Astrocyte of the spinal cord (primary cell): ENCODE measurements around the gene BRD4.
"Not testable (repeated sequence)": the region's sequence is repeated elsewhere in the genome, so short reads cannot be mapped to it uniquely, and the experiment has no call there.

ENCODE experiments used
- DNase-seq: peaks from one replicate; pipeline ENCODE4 v3.0.0; 2011; ENCODE audit warnings: low read depth, low spot score
- H3K4me3 ChIP-seq: 2 replicates; pipeline ENCODE4 v1.5.1; 2011; ENCODE audit warnings: low read depth, mild to moderate bottlenecking, low read length, moderate library complexity
- in situ Hi-C: cut with HindIII; loops from 2 replicates; pipeline ENCODE4 v1.10.0; 2017; ENCODE audit warnings: low sequenced_read_pairs
- TF ChIP-seq, protein P1 (sequence below): IDR thresholded peaks from 2 replicates; pipeline ENCODE4 v1.5.1; 2012; ENCODE audit warnings: low read depth, mild to moderate bottlenecking, low read length, inconsistent platforms

Gene BRD4

DNA sequence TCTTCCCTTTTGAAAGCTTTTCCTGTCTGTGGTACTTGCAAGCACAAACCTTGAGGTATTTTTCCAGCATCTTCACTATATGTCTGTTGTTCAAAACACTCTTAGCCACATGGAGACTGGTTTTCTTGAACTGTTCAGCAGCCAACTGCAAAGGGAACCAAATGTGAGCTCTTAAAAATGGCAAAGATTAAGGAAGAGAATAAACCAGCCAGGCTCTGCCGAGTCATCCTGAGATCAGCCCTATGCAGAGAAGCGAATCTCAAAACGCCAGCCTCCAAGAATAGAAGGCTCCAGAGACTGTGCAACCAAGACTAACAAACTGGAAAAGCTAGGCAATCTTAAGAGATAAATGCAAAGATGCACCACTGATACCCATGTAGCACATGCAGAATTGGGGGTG lies 26.6 kb upstream of the BRD4 start:
- no peak overlapping the region for H3K4me3 ChIP-seq
- in situ Hi-C loops, result no loop called here
- DNase-seq, result no peak
- TF ChIP-seq, protein P1, sequence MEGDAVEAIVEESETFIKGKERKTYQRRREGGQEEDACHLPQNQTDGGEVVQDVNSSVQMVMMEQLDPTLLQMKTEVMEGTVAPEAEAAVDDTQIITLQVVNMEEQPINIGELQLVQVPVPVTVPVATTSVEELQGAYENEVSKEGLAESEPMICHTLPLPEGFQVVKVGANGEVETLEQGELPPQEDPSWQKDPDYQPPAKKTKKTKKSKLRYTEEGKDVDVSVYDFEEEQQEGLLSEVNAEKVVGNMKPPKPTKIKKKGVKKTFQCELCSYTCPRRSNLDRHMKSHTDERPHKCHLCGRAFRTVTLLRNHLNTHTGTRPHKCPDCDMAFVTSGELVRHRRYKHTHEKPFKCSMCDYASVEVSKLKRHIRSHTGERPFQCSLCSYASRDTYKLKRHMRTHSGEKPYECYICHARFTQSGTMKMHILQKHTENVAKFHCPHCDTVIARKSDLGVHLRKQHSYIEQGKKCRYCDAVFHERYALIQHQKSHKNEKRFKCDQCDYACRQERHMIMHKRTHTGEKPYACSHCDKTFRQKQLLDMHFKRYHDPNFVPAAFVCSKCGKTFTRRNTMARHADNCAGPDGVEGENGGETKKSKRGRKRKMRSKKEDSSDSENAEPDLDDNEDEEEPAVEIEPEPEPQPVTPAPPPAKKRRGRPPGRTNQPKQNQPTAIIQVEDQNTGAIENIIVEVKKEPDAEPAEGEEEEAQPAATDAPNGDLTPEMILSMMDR, result no peak

- DNase-seq, result no peak
- no peak overlapping the region for H3K4me3 ChIP-seq
- in situ Hi-C loops, result no loop called here
- TF ChIP-seq, protein P1, result no peak
Measured at GRCh38 chr19:15357906-15358305, 25.6 kb upstream of the BRD4 start.

DNA sequence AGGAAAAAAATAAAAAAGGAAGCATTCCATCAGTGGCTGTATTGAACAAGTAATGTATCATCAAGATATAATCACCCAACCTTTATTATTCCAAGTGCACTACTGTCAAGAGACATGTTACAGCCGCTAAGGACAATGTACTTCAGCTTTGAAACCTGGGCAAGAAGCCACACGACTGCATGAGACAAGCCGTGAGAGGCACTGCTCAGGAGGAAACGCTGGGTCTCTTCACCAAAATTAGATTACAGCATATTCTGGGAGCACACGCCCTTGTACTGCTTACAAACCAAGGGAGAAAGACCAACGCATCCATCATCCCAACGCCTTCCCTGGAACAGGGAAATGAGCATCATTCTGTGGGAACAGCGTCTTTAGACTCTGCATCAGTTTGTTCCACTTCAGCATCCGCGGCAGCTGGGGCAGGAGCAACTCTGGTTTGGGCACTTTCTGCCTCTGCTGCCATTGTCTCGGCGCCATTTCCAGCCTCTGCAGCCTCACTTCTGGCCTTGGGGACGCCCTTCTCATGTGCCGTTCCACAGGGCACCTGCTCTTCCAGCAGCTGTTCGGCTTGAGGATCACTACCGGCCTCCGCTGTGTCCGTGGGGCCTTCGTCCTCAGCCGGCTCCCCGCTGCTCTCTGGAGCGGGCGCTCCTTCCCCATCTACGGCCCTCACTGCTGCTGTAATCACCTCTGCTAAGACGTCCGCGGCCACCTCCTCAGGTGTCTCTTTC lies 22.4 kb upstream of the BRD4 start:
- TF ChIP-seq, protein P1, result no peak
- no peak for DNase-seq
- in situ Hi-C loops, result no loop called here
- no peak overlapping the region for H3K4me3 ChIP-seq

DNA sequence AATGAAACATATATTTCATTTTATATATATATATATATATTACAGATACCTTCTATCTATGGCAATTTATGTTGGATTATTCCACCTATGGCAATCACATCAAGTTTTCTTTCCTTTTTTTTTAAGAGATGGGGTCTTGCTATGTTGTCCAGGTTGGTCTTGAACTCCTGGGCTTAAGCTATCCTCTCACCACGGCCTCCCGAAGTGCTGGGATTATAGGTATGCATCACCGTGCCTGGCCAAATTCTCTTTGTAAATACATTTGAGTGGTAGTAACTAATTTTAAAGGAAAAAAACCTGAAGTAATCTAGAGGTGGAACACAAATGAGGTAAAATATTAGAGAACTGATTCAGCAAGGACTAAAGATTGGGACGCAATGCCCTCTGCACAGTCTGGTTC lies 21.6 kb upstream of the BRD4 start:
- H3K4me3 ChIP-seq, result no peak overlapping the region
- in situ Hi-C loops, result no loop called here
- no peak for DNase-seq
- TF ChIP-seq, protein P1, result no peak

GRCh38 chr19:15352535-15352934 lies 20.2 kb upstream of the BRD4 start:
- in situ Hi-C loops, DNase-seq, H3K4me3 ChIP-seq: not testable (repeated sequence)

DNA sequence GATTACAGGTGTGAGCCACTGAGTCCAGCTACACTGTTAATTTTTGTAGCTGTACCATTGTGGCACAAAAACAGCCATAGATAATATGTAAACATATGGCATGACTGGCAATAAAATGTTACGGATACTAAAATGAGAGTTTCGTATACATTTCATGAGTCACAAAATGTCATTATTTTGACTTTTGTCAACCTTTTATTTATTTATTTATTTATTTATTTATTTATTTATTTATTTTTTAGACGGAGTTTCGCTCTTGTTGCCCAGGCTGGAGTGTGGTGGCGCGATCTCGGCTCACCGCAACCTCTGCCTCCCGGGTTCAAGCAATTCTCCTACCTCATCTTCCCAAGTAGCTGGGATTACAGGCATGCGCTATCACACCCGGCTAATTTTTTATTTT lies 9.0 kb upstream of the BRD4 start:
- H3K4me3 ChIP-seq, DNase-seq, in situ Hi-C loops: not testable (repeated sequence)

DNA sequence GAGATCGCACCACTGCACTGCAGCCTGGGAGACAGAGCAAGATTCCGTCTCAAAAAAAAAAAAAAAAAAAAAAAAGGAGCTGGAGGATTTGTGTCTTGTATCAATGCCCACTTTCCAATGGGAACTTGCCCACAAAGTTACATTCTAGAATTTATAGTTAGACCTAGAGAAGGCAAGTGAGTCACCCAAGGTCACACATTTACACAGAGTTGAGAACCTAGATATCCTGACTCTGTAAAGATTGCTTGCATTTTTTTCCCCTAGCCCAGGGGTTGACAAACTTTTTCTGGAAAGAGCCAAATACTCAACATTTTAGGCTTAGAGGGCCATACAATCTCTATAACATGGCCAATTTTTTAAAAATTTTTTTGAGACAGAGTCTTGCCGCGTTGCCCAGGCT lies 7.7 kb upstream of the BRD4 start:
- no peak for DNase-seq
- in situ Hi-C loops, result no loop called here
- no peak overlapping the region for H3K4me3 ChIP-seq
- TF ChIP-seq, protein P1, result no peak

- in situ Hi-C loops, result no loop called here
- no peak overlapping the region for H3K4me3 ChIP-seq
- TF ChIP-seq, protein P1, result no peak
- peak; percentile 58 for DNase-seq
Measured at GRCh38 chr19:15337202-15337601, 4.9 kb upstream of the BRD4 start.

- DNase-seq, in situ Hi-C loops, H3K4me3 ChIP-seq: not testable (repeated sequence)
Measured at GRCh38 chr19:15335992-15336391, 3.7 kb upstream of the BRD4 start.
